ENCODE data around the gene ECPAS.

The ECPAS gene

GRCh38 chr9:111320631-111321030, 163.6 kb downstream of the ECPAS start:
- no peak overlapping the region for H3K27ac ChIP-seq (ENCODE audit: poor library complexity, severe bottlenecking)
- H3K36me3 ChIP-seq (ENCODE audit: low read depth) = no peaks in the 10 kb centered on the region
- TF ChIP-seq CTCF (IDR thresholded peaks at IDR 0.05; ENCODE audit: poor library complexity, severe bottlenecking) = no peak
- H3K4me1 ChIP-seq (ENCODE audit: insufficient read depth, poor library complexity, severe bottlenecking) = no peaks in the 10 kb centered on the region
- no peaks in the 10 kb centered on the region for H3K27me3 ChIP-seq (ENCODE audit: insufficient read depth, poor library complexity, severe bottlenecking)
- H3K9me3 ChIP-seq (ENCODE audit: severe bottlenecking) = no peaks in the 10 kb centered on the region
- no peak overlapping the region for H3K4me3 ChIP-seq (ENCODE audit: severe bottlenecking)
- no peak for DNase-seq (ENCODE audit: low spot score)
- ATAC-seq (ENCODE audit: low read depth) = no peak

GRCh38 chr9:111316796-111317195, 167.4 kb downstream of the ECPAS start:
- DNase-seq (ENCODE audit: low spot score) (no peak), ATAC-seq (ENCODE audit: low read depth) (no peak)
- H3K36me3 ChIP-seq (ENCODE audit: low read depth) = no peaks in the 10 kb centered on the region
- H3K27me3 ChIP-seq (ENCODE audit: insufficient read depth, poor library complexity, severe bottlenecking) = no peaks in the 10 kb centered on the region
- no peaks in the 10 kb centered on the region for H3K4me1 ChIP-seq (ENCODE audit: insufficient read depth, poor library complexity, severe bottlenecking)
- H3K27ac ChIP-seq (ENCODE audit: poor library complexity, severe bottlenecking) = no peak overlapping the region
- H3K4me3 ChIP-seq (ENCODE audit: severe bottlenecking) = no peak overlapping the region
- H3K9me3 ChIP-seq (ENCODE audit: severe bottlenecking) = no peaks in the 10 kb centered on the region
- TF ChIP-seq CTCF (IDR thresholded peaks at IDR 0.05; ENCODE audit: poor library complexity, severe bottlenecking) = no peak
